Measurements from ENCODE around the gene CDH23. TPM values are rescaled to one million over a fixed set of nuclear protein-coding genes. Genes with fewer than 3 reads are reported as not detected.

CDH23 gene
- total RNA-seq, 2 donors from 2014 or later = 28.5 to 58.7 TPM

DNA sequence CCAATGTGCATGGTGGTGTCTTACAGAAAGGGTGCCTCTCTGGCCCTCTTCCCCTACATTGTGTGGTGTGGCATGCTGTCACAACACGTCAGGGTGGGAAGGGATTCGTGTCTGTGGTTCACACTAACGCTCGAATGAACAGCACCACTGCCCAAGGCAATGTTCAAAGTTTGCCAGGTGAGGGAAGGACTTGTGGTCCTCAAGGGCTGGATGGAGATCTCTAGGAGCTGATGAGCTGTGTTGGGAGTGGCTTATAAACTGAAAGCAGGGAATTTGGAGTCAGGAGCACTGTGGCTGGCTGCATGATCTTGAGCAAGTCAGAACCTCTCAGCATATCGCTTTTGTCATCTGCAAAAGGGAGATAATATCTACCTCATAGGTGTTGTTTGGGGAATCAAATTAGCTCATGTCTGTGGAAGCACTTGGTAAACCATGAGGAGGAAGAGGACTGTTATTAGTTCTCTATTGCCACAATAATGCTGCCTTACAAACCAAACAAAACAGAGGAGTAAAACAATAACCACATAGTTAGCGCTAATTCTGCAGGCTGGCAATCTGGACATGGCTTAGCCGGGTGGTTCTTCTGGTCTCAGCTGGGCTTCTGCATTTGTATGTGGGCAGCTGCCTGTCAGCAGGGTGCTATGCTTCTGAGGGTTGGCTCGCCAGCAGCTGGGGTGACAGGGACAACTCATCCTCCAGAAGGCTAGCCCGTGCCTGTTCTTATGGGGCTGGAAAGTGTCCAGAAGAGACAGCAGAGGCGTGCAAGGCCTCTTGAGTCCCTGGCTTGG, 345.8 kb downstream of the CDH23 start:
- Histone ChIP-seq H3K4me1 (peaks cover 24% of the 10 kb centered on the region), H3K27ac (no peak overlapping the region), H3K9me3 (no peaks in the 10 kb centered on the region), H3K36me3 (replicated peaks in 1 of 2; ENCODE audit: insufficient read depth in 1 of 2, low read depth in 2 of 2) (no peaks in the 10 kb centered on the region), H3K27me3 (no peaks in the 10 kb centered on the region), H3K4me3 (no peak overlapping the region)
- intact Hi-C loops (cut with DNase I) = no loop called here
- DNase-seq (no peak), ATAC-seq (no peak)
- TF ChIP-seq POLR2A (IDR thresholded peaks at IDR 0.05) = no peak
- TF ChIP-seq, protein P1, sequence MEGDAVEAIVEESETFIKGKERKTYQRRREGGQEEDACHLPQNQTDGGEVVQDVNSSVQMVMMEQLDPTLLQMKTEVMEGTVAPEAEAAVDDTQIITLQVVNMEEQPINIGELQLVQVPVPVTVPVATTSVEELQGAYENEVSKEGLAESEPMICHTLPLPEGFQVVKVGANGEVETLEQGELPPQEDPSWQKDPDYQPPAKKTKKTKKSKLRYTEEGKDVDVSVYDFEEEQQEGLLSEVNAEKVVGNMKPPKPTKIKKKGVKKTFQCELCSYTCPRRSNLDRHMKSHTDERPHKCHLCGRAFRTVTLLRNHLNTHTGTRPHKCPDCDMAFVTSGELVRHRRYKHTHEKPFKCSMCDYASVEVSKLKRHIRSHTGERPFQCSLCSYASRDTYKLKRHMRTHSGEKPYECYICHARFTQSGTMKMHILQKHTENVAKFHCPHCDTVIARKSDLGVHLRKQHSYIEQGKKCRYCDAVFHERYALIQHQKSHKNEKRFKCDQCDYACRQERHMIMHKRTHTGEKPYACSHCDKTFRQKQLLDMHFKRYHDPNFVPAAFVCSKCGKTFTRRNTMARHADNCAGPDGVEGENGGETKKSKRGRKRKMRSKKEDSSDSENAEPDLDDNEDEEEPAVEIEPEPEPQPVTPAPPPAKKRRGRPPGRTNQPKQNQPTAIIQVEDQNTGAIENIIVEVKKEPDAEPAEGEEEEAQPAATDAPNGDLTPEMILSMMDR (IDR thresholded peaks at IDR 0.05) = no peak
- 89 to 90% methylated on average over 10 of the region's 10 CpGs for WGBS, 2 donors

GRCh38 chr10:71743089-71743838, 346.5 kb downstream of the CDH23 start:
- ATAC-seq = no peak
- H3K27ac ChIP-seq = no peak overlapping the region
- no peaks in the 10 kb centered on the region for H3K9me3 ChIP-seq
- DNase-seq = no peak
- TF ChIP-seq, protein P1 (IDR thresholded peaks at IDR 0.05) = no peak
- TF ChIP-seq POLR2A (IDR thresholded peaks at IDR 0.05) = no peak
- 81 to 88% methylated on average over 4 of the region's 4 CpGs for WGBS, 2 donors
- intact Hi-C loops (cut with DNase I) = no loop called here
- H3K4me3 ChIP-seq = no peak overlapping the region
- no peaks in the 10 kb centered on the region for H3K36me3 ChIP-seq (replicated peaks in 1 of 2; ENCODE audit: insufficient read depth in 1 of 2, low read depth in 2 of 2)
- H3K27me3 ChIP-seq = no peaks in the 10 kb centered on the region
- peaks cover 21% of the 10 kb centered on the region for H3K4me1 ChIP-seq

DNA sequence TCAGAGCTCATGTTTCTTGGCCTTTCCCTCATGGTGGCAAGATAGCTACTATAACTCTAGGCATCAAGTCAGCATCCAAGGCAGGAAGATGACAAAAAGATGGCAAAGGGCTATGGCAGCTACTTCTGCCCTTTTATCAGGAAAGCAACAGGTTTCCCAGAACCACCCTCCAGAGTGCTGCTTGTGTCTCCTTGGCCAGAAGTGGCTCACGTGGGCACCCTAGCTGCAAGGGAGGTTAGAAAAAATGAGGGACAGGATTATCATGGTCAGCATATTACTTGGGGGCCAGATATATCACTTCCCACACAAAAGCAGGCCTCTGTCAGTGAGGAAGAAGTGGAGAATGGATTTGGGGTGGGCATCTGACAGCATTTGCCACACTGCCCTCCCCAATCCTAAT, 347.1 kb downstream of the CDH23 start:
- TF ChIP-seq, protein P1 (IDR thresholded peaks at IDR 0.05) = no peak
- TF ChIP-seq POLR2A (IDR thresholded peaks at IDR 0.05) = no peak
- Histone ChIP-seq H3K9me3 (no peaks in the 10 kb centered on the region), H3K27ac (no peak overlapping the region), H3K27me3 (no peaks in the 10 kb centered on the region), H3K4me3 (no peak overlapping the region), H3K36me3 (replicated peaks in 1 of 2; ENCODE audit: insufficient read depth in 1 of 2, low read depth in 2 of 2) (no peaks in the 10 kb centered on the region), H3K4me1 (peaks cover 27% of the 10 kb centered on the region)
- 83 to 95% methylated on average over 1 of the region's 1 CpG for WGBS, 2 donors
- intact Hi-C loops (cut with DNase I) = no loop called here
- no peak for DNase-seq
- ATAC-seq = no peak

DNA sequence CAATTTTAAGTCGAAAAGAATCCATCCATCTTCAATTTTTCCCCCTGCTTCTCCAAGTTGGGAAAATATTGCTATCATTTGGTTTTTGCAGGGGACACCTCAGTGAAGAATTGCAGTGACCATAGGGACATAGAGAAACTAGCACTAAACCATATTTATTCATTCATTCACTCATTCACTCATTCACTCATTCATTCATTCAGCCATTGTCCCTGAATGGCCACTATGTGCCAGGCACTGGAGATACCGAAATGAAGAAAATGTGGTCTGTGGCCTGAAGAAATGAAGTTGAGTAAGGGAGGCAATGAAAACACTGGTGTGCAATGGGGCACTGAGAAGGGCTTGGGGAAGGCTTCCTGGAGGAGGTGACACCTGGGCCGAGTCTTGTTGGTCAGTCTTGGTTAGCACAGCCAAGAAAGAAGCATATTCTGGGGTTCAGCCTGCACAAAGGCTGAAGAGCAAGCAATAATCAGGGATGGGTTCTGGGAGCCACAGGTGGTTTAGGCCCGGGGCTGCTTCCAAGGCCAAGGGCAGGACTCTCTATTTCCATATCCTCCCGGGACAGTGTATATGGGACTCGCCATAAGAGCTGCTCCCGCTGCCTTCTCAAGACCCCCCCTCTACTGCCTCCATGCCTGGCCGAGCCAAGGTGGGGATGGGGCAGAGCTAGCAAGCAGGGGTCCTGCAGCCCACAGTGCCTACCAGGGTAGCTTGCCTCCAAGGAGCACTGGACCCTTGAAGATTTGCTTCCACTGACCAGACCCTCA, 348.4 kb downstream of the CDH23 start:
- Histone ChIP-seq H3K27me3 (no peaks in the 10 kb centered on the region), H3K4me1 (peaks cover 30% of the 10 kb centered on the region), H3K27ac (no peak overlapping the region), H3K36me3 (replicated peaks in 1 of 2; ENCODE audit: insufficient read depth in 1 of 2, low read depth in 2 of 2) (no peaks in the 10 kb centered on the region), H3K9me3 (no peaks in the 10 kb centered on the region), H3K4me3 (no peak overlapping the region)
- TF ChIP-seq POLR2A (IDR thresholded peaks at IDR 0.05) = no peak
- TF ChIP-seq, protein P1 (IDR thresholded peaks at IDR 0.05) = no peak
- intact Hi-C loops (cut with DNase I) = no loop called here
- DNase-seq = no peak
- 72 to 78% methylated on average over 5 to 8 of the region's 8 CpGs for WGBS, 2 donors
- no peak for ATAC-seq
